K562 (cell line): ENCODE measurements around the gene ATF7IP. TPM values are rescaled to one million over a fixed set of nuclear protein-coding genes. Genes with fewer than 3 reads are reported as not detected.

Source experiments
- ATAC-seq: fragments of 200-7000 bp; cut with Tn5 transposase; 3 replicates; pipeline ENCODE4 v1.9.1; 2020; ENCODE audit warnings: moderate library complexity
- BruUV-seq: library from RNA; stranded (reverse); fragments of 400-500 nt; replicated peaks from 2 replicates; lab custom pipeline; 2021; lab: Mats Ljungman, UMichigan
- CTCF ChIA-PET: fragments of 300-600 bp; formaldehyde crosslinking; extraction: SDS; loops from one replicate; lab custom pipeline; 2021; ENCODE audit warnings: low intra/inter-chr PET ratio; lab: Yijun Ruan, JAX
- POLR2A ChIA-PET: fragments of 300-600, 350-650 bp; sonication (Branson Sonifier 250); formaldehyde crosslinking; extraction: SDS; loops from one replicate; lab custom pipeline; 2021; ENCODE audit warnings: antibody characterized with exemption, inconsistent platforms; lab: Yijun Ruan, JAX
- DNase-seq, 4 experiments: peaks; one replicate each; pipeline versions ENCODE4 v3.0.0 to v3.0.0-alpha.2; 2011 to 2018; ENCODE audit warnings: low spot score in 3 of 4, mixed read lengths in 3 of 4; ENCODE audit errors: extremely low read depth in 1 of 4
- FAIRE-seq: peaks from 2 replicates; lab custom pipeline; 2011; peaks lifted over from hg19 to GRCh38; lab: Jason Lieb, UNC
- H2AFZ ChIP-seq: 2 replicates; pipeline ENCODE4 v1.6.0; 2011; ENCODE audit warnings: low read depth, low read length, control low read depth, inconsistent platforms
- H3K27ac ChIP-seq: fragments of 200-600 bp; 3 replicates; pipeline ENCODE4 v1.8.0; 2011; ENCODE audit warnings: low read depth, mild to moderate bottlenecking, control low read depth, inconsistent platforms, low read length, moderate library complexity, mixed read lengths; ENCODE audit errors: extremely low read depth
- H3K27me3 ChIP-seq, 2 experiments: fragments of 300-600 bp in 1 of 2; 2 replicates in 1 of 2; 3 replicates in 1 of 2; pipeline versions ENCODE4 v1.6.0 to v1.8.0; 2011; ENCODE audit warnings: inconsistent platforms in 2 of 2, low read length in 2 of 2, mild to moderate bottlenecking in 1 of 2, mixed read lengths in 1 of 2, moderate library complexity in 1 of 2; ENCODE audit not compliant: control insufficient read depth in 2 of 2, insufficient read depth in 2 of 2
- H3K36me3 ChIP-seq: fragments of 300-600 bp; 3 replicates; pipeline ENCODE4 v1.8.0; 2011; ENCODE audit warnings: mild to moderate bottlenecking, low read length, inconsistent platforms; ENCODE audit not compliant: control insufficient read depth, insufficient read depth
- H3K4me1 ChIP-seq, 2 experiments: fragments of 200-600 bp in 1 of 2; replicated peaks in 1 of 2; 2 replicates in 1 of 2; 3 replicates in 1 of 2; pipeline versions ENCODE4 v1.5.1 to v1.8.0; 2011; ENCODE audit warnings: inconsistent platforms in 2 of 2, low read length in 2 of 2, mild to moderate bottlenecking in 1 of 2, mixed read lengths in 1 of 2, moderate library complexity in 1 of 2; ENCODE audit not compliant: control insufficient read depth in 2 of 2, insufficient read depth in 2 of 2
- H3K4me2 ChIP-seq: 2 replicates; pipeline ENCODE4 v1.6.1; 2011; ENCODE audit warnings: low read length, control low read depth, inconsistent platforms, mixed read lengths; ENCODE audit not compliant: insufficient read depth
- H3K4me3 ChIP-seq: fragments of 200-600 bp; sonication (generic), shearing (Covaris generic); 2 replicates; pipeline ENCODE4 v1.5.1; 2016; ENCODE audit warnings: control low read depth, inconsistent platforms
- H3K79me2 ChIP-seq: fragments of 200-600 bp; 3 replicates; pipeline ENCODE4 v1.8.0; 2011; ENCODE audit warnings: low read length, inconsistent platforms; ENCODE audit not compliant: control insufficient read depth, insufficient read depth
- H3K9ac ChIP-seq, 2 experiments: 2 replicates each; pipeline versions ENCODE4 v1.6.0 to v1.6.1; 2011; ENCODE audit warnings: low read depth in 2 of 2, low read length in 2 of 2, control low read depth in 1 of 2, inconsistent platforms in 1 of 2, mild to moderate bottlenecking in 1 of 2, mixed read lengths in 1 of 2; ENCODE audit not compliant: insufficient read depth in 1 of 2
- H3K9me1 ChIP-seq: one replicate; pipeline ENCODE4 v1.6.0; 2011; ENCODE audit warnings: inconsistent platforms, mild to moderate bottlenecking, low read length, moderate library complexity; ENCODE audit not compliant: control insufficient read depth, insufficient read depth
- H3K9me3 ChIP-seq: replicated peaks from 2 replicates; pipeline ENCODE4 v1.5.1; 2011; ENCODE audit warnings: low read depth, low read length, inconsistent platforms; ENCODE audit not compliant: control insufficient read depth, insufficient read depth
- H4K20me1 ChIP-seq: replicated peaks from 2 replicates; pipeline ENCODE4 v1.6.1; 2011; ENCODE audit warnings: low read length, inconsistent platforms, mixed read lengths; ENCODE audit not compliant: control insufficient read depth, insufficient read depth
- CBX3 ChIP-seq, 2 experiments: IDR thresholded peaks; 1 replicate in 1 of 2; 2 replicates in 1 of 2; pipeline ENCODE4 v1.6.1; 2012; ENCODE audit warnings: inconsistent platforms in 2 of 2, low read length in 2 of 2, borderline replicate concordance in 1 of 2, control low read depth in 1 of 2
- ILF3 ChIP-seq: fragments of 450-650 bp; IDR thresholded peaks from 2 replicates; pipeline ENCODE4 v1.6.1; 2018; ENCODE audit warnings: antibody characterized with exemption, mild to moderate bottlenecking, moderate library complexity, borderline replicate concordance
- TRIM28 ChIP-seq: fragments of 450-650 bp; IDR thresholded peaks from 2 replicates; pipeline ENCODE4 v1.6.1; 2017
- ZFP1 ChIP-seq: fragments of 450-650 bp; formaldehyde crosslinking; IDR thresholded peaks from 2 replicates; pipeline ENCODE4 v1.4.0; 2020; ENCODE audit warnings: mild to moderate bottlenecking, mixed read lengths
- ZNF232 ChIP-seq: sonication (generic); formaldehyde crosslinking; IDR thresholded peaks from 2 replicates; pipeline ENCODE4 v1.8.0; 2022; ENCODE audit warnings: mild to moderate bottlenecking, missing genetic modification reagents
- in situ Hi-C: fragments of 300-500 bp; cut with MboI; formaldehyde crosslinking; loops from 4 replicates; pipeline ENCODE4 v1.15.0; 2018; ENCODE audit warnings: inconsistent platforms, mixed read lengths
- intact Hi-C: fragments of 100-400 bp; cut with micrococcal nuclease; formaldehyde crosslinking; loops from 2 replicates; pipeline ENCODE4 v1.14.2; 2022
- polyA plus RNA-seq, 8 experiments: library from polyadenylated mRNA; depleted of rRNA in 4 of 8; stranded (reverse) in 5 of 8; unstranded in 3 of 8; fragments of >200 nt; fragmentation: Nextera tagmentation in 2 of 8; fragmentation: Illumina TruSeq in 1 of 8; extraction: Ambion mirVana in 2 of 8; extraction: Trizol in 1 of 8; gene quantifications; 2 replicates each; pipeline versions ENCODE4 v1.2.1 to v1.2.3, GENCODE V29; 2011 to 2014; ENCODE audit warnings: inconsistent platforms in 1 of 8, missing spikeins in 1 of 8
- total RNA-seq, 7 experiments: library from RNA; depleted of rRNA in 6 of 7; stranded (reverse); fragments of >200 nt in 6 of 7; fragmentation: Illumina TruSeq in 2 of 7; extraction: Trizol in 2 of 7; gene quantifications; 2 replicates each; pipeline versions ENCODE4 v1.2.1 to v1.2.3, GENCODE V29; 2011 to 2021; ENCODE audit warnings: low replicate concordance in 1 of 7

The ATF7IP gene
- total and polyA plus RNA-seq, 9 of the 15 experiments (the other 6 are each of a cell fraction or from before 2014, with no cell fraction given): 2.8 to 27.1 (median 11.0) TPM

GRCh38 chr12:14379508-14379907, 14.0 kb downstream of the ATF7IP start:
- peaks cover 15% of the 10 kb centered on the region for H3K9me3 ChIP-seq
- no peak overlapping the region for H3K4me2 ChIP-seq
- ATAC-seq: no peak
- no TSS peak for BruUV-seq
- POLR2A ChIA-PET: no interaction called here
- H3K36me3 ChIP-seq: no peaks in the 10 kb centered on the region
- CTCF ChIA-PET: no interaction called here
- DNase-seq: no peak
- no peaks in the 10 kb centered on the region for H3K9me1 ChIP-seq
- H3K27me3 ChIP-seq: no peaks in the 10 kb centered on the region
- no peak overlapping the region for H3K4me3 ChIP-seq
- in situ Hi-C loops: no loop called here
- H3K79me2 ChIP-seq: peaks cover 75% of the 10 kb centered on the region
- no peak for FAIRE-seq
- no peaks in the 10 kb centered on the region for H4K20me1 ChIP-seq
- H3K27ac ChIP-seq: no peak overlapping the region
- intact Hi-C loops: no loop called here
- no peak overlapping the region for H2AFZ ChIP-seq
- TF ChIP-seq ZNF232 (CRISPR knock-in tag) (no peak), ILF3 (no peak), ZFP1 (CRISPR knock-in tag) (peak; percentile 94), CBX3 (IDR thresholded peaks at IDR 0.05; ENCODE audit: borderline replicate concordance in 1 of 2, low read length in 2 of 2) (0 out of 3 replicates have a peak, but pooled peaks of 1 of the 2 experiments have one; percentile 35), TRIM28 (peak; percentile 77; the same call in 1 of the 2 replicates)
- TF ChIP-seq, all 486 proteins: peak for 3
- no peak overlapping the region for H3K9ac ChIP-seq
- no peaks in the 10 kb centered on the region; a peak in 1 of 5 replicates for H3K4me1 ChIP-seq
